ENCODE results near the gene ACAA2.
"Not testable (repeated sequence)": the region's sequence is repeated elsewhere in the genome, so short reads cannot be mapped to it uniquely, and the experiment has no call there.

The ACAA2 gene

GRCh38 chr18:49841236-49842217 is 28.2 kb upstream of the ACAA2 start:
- H3K27me3 ChIP-seq (ENCODE audit: insufficient read depth, low read depth), result no peaks in the 10 kb centered on the region
- no peaks in the 10 kb centered on the region for H4K20me1 ChIP-seq (ENCODE audit: insufficient read depth)
- H2AFZ ChIP-seq (ENCODE audit: low read depth), result no peak overlapping the region
- H3K79me2 ChIP-seq (ENCODE audit: insufficient read depth, low read depth), result no peaks in the 10 kb centered on the region
- no peak overlapping the region for H3K27ac ChIP-seq
- no peaks in the 10 kb centered on the region for H3K36me3 ChIP-seq (ENCODE audit: insufficient read depth)
- no peak overlapping the region for H3K9ac ChIP-seq
- no peak overlapping the region for H3K4me2 ChIP-seq
- H3K4me1 ChIP-seq (ENCODE audit: low read depth, poor library complexity, severe bottlenecking), result peaks cover 15% of the 10 kb centered on the region
- no peak for TF ChIP-seq CTCF (conservative IDR thresholded peaks at IDR 0.05; ENCODE audit: low read depth, low read length)
- H3K4me3 ChIP-seq (IDR thresholded peaks at IDR 0.05; ENCODE audit: insufficient read depth, low read depth, low read length), result no peak overlapping the region

- Histone ChIP-seq H3K27me3 (ENCODE audit: insufficient read depth, low read depth) (no peaks in the 10 kb centered on the region), H3K79me2 (ENCODE audit: insufficient read depth, low read depth) (no peaks in the 10 kb centered on the region), H3K4me1 (ENCODE audit: low read depth, poor library complexity, severe bottlenecking) (peaks cover 11% of the 10 kb centered on the region), H4K20me1 (ENCODE audit: insufficient read depth) (no peaks in the 10 kb centered on the region), H3K9ac (no peak overlapping the region), H3K4me3 (IDR thresholded peaks at IDR 0.05; ENCODE audit: insufficient read depth, low read depth, low read length) (no peak overlapping the region), H2AFZ (ENCODE audit: low read depth) (no peak overlapping the region), H3K4me2 (no peak overlapping the region), H3K36me3 (ENCODE audit: insufficient read depth) (no peaks in the 10 kb centered on the region), H3K27ac (no peak overlapping the region)
- no peak for TF ChIP-seq CTCF (conservative IDR thresholded peaks at IDR 0.05; ENCODE audit: low read depth, low read length)
Observed at GRCh38 chr18:49839012-49839411, 25.7 kb upstream of the ACAA2 start.

GRCh38 chr18:49838381-49838780 is 25.0 kb upstream of the ACAA2 start:
- no peak for TF ChIP-seq CTCF (conservative IDR thresholded peaks at IDR 0.05; ENCODE audit: low read depth, low read length)
- H3K4me1 ChIP-seq (ENCODE audit: low read depth, poor library complexity, severe bottlenecking), result peaks cover 4% of the 10 kb centered on the region
- H3K9ac ChIP-seq, result no peak overlapping the region
- no peaks in the 10 kb centered on the region for H4K20me1 ChIP-seq (ENCODE audit: insufficient read depth)
- H3K27me3 ChIP-seq (ENCODE audit: insufficient read depth, low read depth), result no peaks in the 10 kb centered on the region
- no peak overlapping the region for H3K4me3 ChIP-seq (IDR thresholded peaks at IDR 0.05; ENCODE audit: insufficient read depth, low read depth, low read length)
- H3K36me3 ChIP-seq (ENCODE audit: insufficient read depth), result no peaks in the 10 kb centered on the region
- no peak overlapping the region for H2AFZ ChIP-seq (ENCODE audit: low read depth)
- H3K79me2 ChIP-seq (ENCODE audit: insufficient read depth, low read depth), result no peaks in the 10 kb centered on the region
- no peak overlapping the region for H3K4me2 ChIP-seq
- H3K27ac ChIP-seq, result no peak overlapping the region

GRCh38 chr18:49837889-49838288 is 24.6 kb upstream of the ACAA2 start:
- no peak for TF ChIP-seq CTCF (conservative IDR thresholded peaks at IDR 0.05; ENCODE audit: low read depth, low read length)
- no peak overlapping the region for H3K9ac ChIP-seq

GRCh38 chr18:49837316-49837835 is 24.0 kb upstream of the ACAA2 start:
- H4K20me1 ChIP-seq (ENCODE audit: insufficient read depth); H3K36me3 ChIP-seq (ENCODE audit: insufficient read depth); H3K4me1 ChIP-seq (ENCODE audit: low read depth, poor library complexity, severe bottlenecking); H2AFZ ChIP-seq (ENCODE audit: low read depth); H3K79me2 ChIP-seq (ENCODE audit: insufficient read depth, low read depth); H3K27ac ChIP-seq; H3K4me2 ChIP-seq; H3K27me3 ChIP-seq (ENCODE audit: insufficient read depth, low read depth); H3K4me3 ChIP-seq (IDR thresholded peaks at IDR 0.05; ENCODE audit: insufficient read depth, low read depth, low read length); H3K9ac ChIP-seq: not testable (repeated sequence)

More at GRCh38 chr18:49837889-49838288, 24.6 kb upstream of the ACAA2 start:
- H3K4me1 ChIP-seq (ENCODE audit: low read depth, poor library complexity, severe bottlenecking), result no peaks in the 10 kb centered on the region
- H3K4me3 ChIP-seq (IDR thresholded peaks at IDR 0.05; ENCODE audit: insufficient read depth, low read depth, low read length), result no peak overlapping the region
- H3K27ac ChIP-seq, result no peak overlapping the region
- no peaks in the 10 kb centered on the region for H3K36me3 ChIP-seq (ENCODE audit: insufficient read depth)
- H3K79me2 ChIP-seq (ENCODE audit: insufficient read depth, low read depth), result no peaks in the 10 kb centered on the region
- H4K20me1 ChIP-seq (ENCODE audit: insufficient read depth), result no peaks in the 10 kb centered on the region
- H3K27me3 ChIP-seq (ENCODE audit: insufficient read depth, low read depth), result no peaks in the 10 kb centered on the region
- no peak overlapping the region for H2AFZ ChIP-seq (ENCODE audit: low read depth)
- H3K4me2 ChIP-seq, result no peak overlapping the region

Measured in KMS-11 (cell line).